ENCODE data around the gene PRKG1.
"Not testable (repeated sequence)": the region's sequence is repeated elsewhere in the genome, so short reads cannot be mapped to it uniquely, and the experiment has no call there.

PRKG1 gene

GRCh38 chr10:51564896-51565510 lies 490.7 kb downstream of the PRKG1 start:
- no peak for DNase-seq (ENCODE audit: low read depth)
- TF ChIP-seq, protein P1, sequence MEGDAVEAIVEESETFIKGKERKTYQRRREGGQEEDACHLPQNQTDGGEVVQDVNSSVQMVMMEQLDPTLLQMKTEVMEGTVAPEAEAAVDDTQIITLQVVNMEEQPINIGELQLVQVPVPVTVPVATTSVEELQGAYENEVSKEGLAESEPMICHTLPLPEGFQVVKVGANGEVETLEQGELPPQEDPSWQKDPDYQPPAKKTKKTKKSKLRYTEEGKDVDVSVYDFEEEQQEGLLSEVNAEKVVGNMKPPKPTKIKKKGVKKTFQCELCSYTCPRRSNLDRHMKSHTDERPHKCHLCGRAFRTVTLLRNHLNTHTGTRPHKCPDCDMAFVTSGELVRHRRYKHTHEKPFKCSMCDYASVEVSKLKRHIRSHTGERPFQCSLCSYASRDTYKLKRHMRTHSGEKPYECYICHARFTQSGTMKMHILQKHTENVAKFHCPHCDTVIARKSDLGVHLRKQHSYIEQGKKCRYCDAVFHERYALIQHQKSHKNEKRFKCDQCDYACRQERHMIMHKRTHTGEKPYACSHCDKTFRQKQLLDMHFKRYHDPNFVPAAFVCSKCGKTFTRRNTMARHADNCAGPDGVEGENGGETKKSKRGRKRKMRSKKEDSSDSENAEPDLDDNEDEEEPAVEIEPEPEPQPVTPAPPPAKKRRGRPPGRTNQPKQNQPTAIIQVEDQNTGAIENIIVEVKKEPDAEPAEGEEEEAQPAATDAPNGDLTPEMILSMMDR (conservative IDR thresholded peaks at IDR 0.05; ENCODE audit: low read length), result no peak
- H3K4me3 ChIP-seq (ENCODE audit: low read length), result no peak overlapping the region

GRCh38 chr10:51567271-51567670 lies 493.0 kb downstream of the PRKG1 start:
- peak; percentile 24 for DNase-seq (ENCODE audit: low read depth)
- H3K4me3 ChIP-seq (ENCODE audit: low read length), result no peak overlapping the region

GRCh38 chr10:51569467-51569866 lies 495.2 kb downstream of the PRKG1 start:
- DNase-seq (ENCODE audit: low read depth), result no peak
- TF ChIP-seq, protein P1 (conservative IDR thresholded peaks at IDR 0.05; ENCODE audit: low read length), result no peak
- H3K4me3 ChIP-seq (ENCODE audit: low read length), result no peak overlapping the region

More at GRCh38 chr10:51567271-51567670, 493.0 kb downstream of the PRKG1 start:
- TF ChIP-seq, protein P1 (conservative IDR thresholded peaks at IDR 0.05; ENCODE audit: low read length), result no peak

GRCh38 chr10:51574248-51575048 lies 500.2 kb downstream of the PRKG1 start:
- DNase-seq (ENCODE audit: low read depth), result peak; percentile 8
- TF ChIP-seq, protein P1 (conservative IDR thresholded peaks at IDR 0.05; ENCODE audit: low read length), result no peak
- no peak overlapping the region for H3K4me3 ChIP-seq (ENCODE audit: low read length)

DNA sequence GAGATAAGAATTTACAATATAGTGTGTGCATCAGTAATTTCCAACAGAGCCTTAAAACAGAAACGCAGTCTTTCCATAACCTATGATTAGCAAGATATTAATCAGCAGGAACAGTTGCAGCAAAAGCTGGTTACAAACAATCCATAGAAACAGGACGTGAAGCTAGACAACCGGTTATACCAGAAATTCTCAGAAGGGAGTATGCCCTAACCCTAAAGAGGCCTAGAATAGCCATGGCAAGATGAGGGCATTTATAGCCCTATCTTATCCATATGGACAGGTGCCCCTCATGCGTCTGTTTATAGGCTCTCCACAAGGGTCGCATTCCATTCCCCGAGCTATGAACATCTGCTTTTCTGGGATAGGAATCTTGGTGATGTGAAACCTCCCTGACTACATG lies 506.9 kb downstream of the PRKG1 start:
- DNase-seq (ENCODE audit: low read depth); H3K4me3 ChIP-seq (ENCODE audit: low read length): not testable (repeated sequence)

- H3K4me3 ChIP-seq (ENCODE audit: low read length), result no peak overlapping the region
- TF ChIP-seq, protein P1 (conservative IDR thresholded peaks at IDR 0.05; ENCODE audit: low read length), result no peak
- DNase-seq (ENCODE audit: low read depth), result no peak
Measured at GRCh38 chr10:51583976-51584375, 509.7 kb downstream of the PRKG1 start.

DNA sequence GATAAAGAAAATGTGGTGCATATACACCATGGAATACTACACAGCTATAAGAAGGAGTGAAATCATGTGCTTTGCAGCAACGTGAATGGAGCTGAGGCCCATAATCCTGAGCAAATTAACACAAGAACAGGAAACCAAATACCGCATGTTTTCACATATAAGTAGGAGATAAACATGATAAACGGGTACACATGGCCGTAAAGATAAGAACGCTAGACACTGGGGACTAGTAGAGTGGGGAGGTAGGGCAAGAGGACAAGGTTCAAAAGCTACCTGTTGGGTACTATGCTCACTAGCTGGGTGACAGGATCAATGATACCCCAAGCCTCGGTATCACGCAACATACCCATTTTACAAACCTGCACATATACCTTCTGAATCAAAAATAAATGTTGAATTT lies 511.5 kb downstream of the PRKG1 start:
- TF ChIP-seq, protein P1 (conservative IDR thresholded peaks at IDR 0.05; ENCODE audit: low read length), result no peak
- DNase-seq (ENCODE audit: low read depth), result no peak
- no peak overlapping the region for H3K4me3 ChIP-seq (ENCODE audit: low read length)

All from AG10803 (cell line).